Upper lobe of right lung (tissue), 1 donor: ENCODE results near the gene CTNNA1. TPM values are rescaled to one million over a fixed set of nuclear protein-coding genes. Genes with fewer than 3 reads are reported as not detected.

Experiments used
- ATAC-seq: fragments of 200-7000 bp; cut with Tn5 transposase; one replicate; pipeline ENCODE4 v1.9.1; 2020; ENCODE audit warnings: mild to moderate bottlenecking, moderate library complexity
- DNase-seq: peaks from one replicate; pipeline ENCODE4 v3.0.0-alpha.2; 2020
- H3K27ac ChIP-seq: fragments of 200-600 bp; one replicate; pipeline ENCODE4 v1.8.0; 2022
- H3K27me3 ChIP-seq: fragments of 200-600 bp; one replicate; pipeline ENCODE4 v1.8.0; 2022; ENCODE audit warnings: mild to moderate bottlenecking
- H3K36me3 ChIP-seq: fragments of 200-600 bp; one replicate; pipeline ENCODE4 v1.8.0; 2022
- H3K4me1 ChIP-seq: fragments of 200-600 bp; one replicate; pipeline ENCODE4 v1.8.0; 2022
- H3K4me3 ChIP-seq: fragments of 200-600 bp; one replicate; pipeline ENCODE4 v1.8.0; 2022; ENCODE audit warnings: mild to moderate bottlenecking
- H3K9me3 ChIP-seq: fragments of 200-600 bp; one replicate; pipeline ENCODE4 v1.8.0; 2022
- intact Hi-C: fragments of 100-400 bp; cut with DNase I; formaldehyde crosslinking; loops from one replicate; pipeline ENCODE4 v1.11.0; 2022
- total RNA-seq: library from RNA; stranded (reverse); fragmentation: NEBNext Ultra II Directional; extraction: Animal tissue kit (Norgen Biotek cat#: 25700); gene quantifications from one replicate; pipeline ENCODE4 v1.2.1, GENCODE V29; 2021
- TF ChIP-seq, protein P1 (sequence below): fragments of 200-600 bp; IDR thresholded peaks from one replicate; pipeline ENCODE4 v1.8.0; 2022; ENCODE audit warnings: antibody characterized with exemption
- donor health status: DM: no; HTN: yes; CAD: no; lungs with severe emphysema.

Gene CTNNA1
- total RNA-seq, 1 donor from 2014 or later, result 362 TPM

DNA sequence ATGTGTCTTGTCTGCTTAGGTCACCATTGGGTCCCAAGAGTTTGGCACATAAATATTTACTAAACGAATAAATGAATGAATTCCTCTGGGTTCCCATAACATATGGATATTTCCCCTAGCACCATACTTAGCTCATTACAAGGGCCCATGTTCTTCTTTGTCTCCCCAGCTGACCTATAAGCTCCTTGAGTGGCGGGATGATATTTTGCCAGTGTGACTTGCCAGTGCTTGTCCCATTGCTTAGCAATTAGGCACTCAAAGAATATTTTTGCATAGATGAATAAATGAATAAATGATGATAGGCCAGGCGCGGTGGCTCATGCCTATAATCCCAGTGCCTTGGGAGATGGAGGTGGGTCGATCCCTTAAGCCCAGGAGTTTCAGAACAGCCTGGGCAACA is 16.9 kb upstream of the CTNNA1 start:
- ATAC-seq, result no peak
- intact Hi-C loops, result no loop called here
- DNase-seq, result no peak
- Histone ChIP-seq H3K36me3 (no peaks in the 10 kb centered on the region), H3K4me3 (no peak overlapping the region), H3K27me3 (no peaks in the 10 kb centered on the region), H3K4me1 (no peaks in the 10 kb centered on the region), H3K27ac (no peak overlapping the region), H3K9me3 (no peaks in the 10 kb centered on the region)
- TF ChIP-seq, protein P1, sequence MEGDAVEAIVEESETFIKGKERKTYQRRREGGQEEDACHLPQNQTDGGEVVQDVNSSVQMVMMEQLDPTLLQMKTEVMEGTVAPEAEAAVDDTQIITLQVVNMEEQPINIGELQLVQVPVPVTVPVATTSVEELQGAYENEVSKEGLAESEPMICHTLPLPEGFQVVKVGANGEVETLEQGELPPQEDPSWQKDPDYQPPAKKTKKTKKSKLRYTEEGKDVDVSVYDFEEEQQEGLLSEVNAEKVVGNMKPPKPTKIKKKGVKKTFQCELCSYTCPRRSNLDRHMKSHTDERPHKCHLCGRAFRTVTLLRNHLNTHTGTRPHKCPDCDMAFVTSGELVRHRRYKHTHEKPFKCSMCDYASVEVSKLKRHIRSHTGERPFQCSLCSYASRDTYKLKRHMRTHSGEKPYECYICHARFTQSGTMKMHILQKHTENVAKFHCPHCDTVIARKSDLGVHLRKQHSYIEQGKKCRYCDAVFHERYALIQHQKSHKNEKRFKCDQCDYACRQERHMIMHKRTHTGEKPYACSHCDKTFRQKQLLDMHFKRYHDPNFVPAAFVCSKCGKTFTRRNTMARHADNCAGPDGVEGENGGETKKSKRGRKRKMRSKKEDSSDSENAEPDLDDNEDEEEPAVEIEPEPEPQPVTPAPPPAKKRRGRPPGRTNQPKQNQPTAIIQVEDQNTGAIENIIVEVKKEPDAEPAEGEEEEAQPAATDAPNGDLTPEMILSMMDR, result no peak

DNA sequence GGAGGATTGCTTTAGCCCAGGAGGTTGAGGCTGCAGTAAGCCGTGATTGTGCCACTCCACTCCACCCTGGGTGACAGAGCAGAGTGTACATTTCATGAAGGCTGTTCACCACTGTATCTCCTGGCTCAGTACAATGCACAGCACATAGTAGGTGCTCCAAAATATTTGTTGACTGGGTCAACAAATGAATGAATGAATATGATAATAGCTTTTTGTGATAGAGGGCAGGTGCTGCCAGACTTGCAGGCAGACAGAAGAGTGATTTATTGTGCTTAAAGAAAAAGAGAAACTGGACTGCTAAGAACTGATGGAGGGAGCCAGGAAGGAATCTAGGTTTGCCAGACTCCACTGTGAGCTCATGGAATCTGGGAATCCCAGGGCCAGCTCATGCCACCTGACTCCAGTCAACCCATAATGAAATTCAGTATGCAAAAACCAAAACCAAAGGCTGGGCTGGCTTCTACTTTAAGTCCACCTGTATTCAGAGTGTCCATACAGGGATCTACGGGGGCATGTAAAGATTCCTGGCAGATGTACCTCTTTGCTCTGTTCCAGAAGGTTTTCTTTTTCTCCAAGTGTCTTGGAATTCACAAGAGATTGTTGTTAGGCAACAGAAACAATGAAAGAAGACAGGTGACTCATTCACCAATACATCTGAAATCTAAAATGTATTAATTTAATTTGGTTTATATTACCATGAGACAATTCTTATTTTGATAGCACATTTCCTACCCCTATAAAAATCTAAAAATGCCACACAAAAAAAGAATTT is 15.5 kb upstream of the CTNNA1 start:
- Histone ChIP-seq H3K4me3 (no peak overlapping the region), H3K9me3 (no peaks in the 10 kb centered on the region), H3K36me3 (no peaks in the 10 kb centered on the region), H3K27ac (no peak overlapping the region), H3K27me3 (no peaks in the 10 kb centered on the region), H3K4me1 (no peaks in the 10 kb centered on the region)
- ATAC-seq (no peak), DNase-seq (no peak)
- intact Hi-C loops, result no loop called here
- TF ChIP-seq, protein P1, result no peak

DNA sequence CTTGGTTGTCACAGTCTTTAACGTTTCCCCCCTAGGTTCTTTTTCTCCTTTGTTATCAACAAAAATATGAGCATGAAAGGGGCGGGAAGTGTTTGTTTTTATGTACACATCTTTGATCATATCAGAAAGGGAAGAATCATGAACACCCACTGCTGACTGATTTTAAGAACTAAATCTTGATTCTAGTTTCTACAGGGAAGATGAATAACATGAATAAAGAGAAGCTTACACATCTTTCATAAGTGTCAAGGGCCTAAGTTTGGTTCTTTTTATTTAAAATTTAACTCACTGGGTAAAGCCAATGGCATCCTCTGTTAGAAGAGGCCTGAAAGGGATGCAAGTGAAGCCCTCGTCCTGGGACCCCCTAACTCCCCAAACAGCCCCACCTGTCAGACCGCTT is 14.8 kb upstream of the CTNNA1 start:
- DNase-seq, result no peak
- no peak for ATAC-seq
- Histone ChIP-seq H3K36me3 (no peaks in the 10 kb centered on the region), H3K27ac (no peak overlapping the region), H3K4me1 (no peaks in the 10 kb centered on the region), H3K9me3 (no peaks in the 10 kb centered on the region), H3K4me3 (no peak overlapping the region), H3K27me3 (no peaks in the 10 kb centered on the region)
- TF ChIP-seq, protein P1, result no peak
- intact Hi-C loops, result no loop called here

DNA sequence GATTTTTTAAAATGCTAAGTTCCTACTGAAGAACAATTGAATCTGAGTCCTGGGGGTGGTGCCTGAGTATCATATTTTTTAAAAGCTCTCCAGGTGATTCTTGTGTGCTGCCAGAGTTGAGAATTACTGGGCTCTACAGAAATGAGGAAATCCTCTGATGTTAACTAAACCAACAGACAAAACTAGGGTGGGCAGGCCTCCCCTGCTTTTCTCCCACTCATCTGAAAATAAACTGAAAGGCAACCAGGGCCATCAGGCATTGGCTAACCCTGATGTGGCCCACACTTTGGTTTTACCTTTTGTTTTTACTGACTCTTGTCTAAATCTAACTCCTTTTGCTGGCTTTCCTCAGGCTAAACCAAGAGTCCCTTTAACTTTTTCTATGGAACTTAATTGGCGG is 13.3 kb upstream of the CTNNA1 start:
- no peak overlapping the region for H3K4me3 ChIP-seq
- TF ChIP-seq, protein P1, result no peak
- H3K36me3 ChIP-seq, result no peaks in the 10 kb centered on the region
- intact Hi-C loops, result no loop called here
- ATAC-seq (no peak), DNase-seq (no peak)
- no peaks in the 10 kb centered on the region for H3K27me3 ChIP-seq
- no peaks in the 10 kb centered on the region for H3K9me3 ChIP-seq
- H3K4me1 ChIP-seq, result no peaks in the 10 kb centered on the region
- no peak overlapping the region for H3K27ac ChIP-seq

DNA sequence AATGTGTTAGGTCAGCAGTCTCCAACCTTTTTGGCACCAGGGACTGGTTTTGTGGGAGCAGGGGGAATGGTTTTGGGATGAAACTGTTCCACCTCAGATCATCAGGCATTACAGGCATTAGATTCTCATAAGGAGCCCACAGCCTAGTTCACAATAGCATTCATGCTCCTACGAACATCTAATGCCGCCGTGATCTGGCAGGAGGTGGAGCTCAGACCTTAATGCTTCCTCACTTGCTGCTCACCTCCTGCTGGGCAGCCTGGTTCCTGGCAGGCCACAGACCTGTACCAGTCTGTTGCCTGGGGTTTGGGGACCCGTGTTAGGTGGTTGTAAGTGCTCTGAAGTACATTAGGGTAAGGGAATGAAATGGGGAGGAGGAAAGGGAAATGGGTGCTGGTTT is 9.7 kb upstream of the CTNNA1 start:
- intact Hi-C loops, result no loop called here
- ATAC-seq (no peak), DNase-seq (no peak)
- Histone ChIP-seq H3K27me3 (no peaks in the 10 kb centered on the region), H3K36me3 (no peaks in the 10 kb centered on the region), H3K4me3 (no peak overlapping the region), H3K27ac (no peak overlapping the region), H3K9me3 (no peaks in the 10 kb centered on the region), H3K4me1 (no peaks in the 10 kb centered on the region)
- TF ChIP-seq, protein P1, result no peak
